Thyroid gland (tissue), 4 donors: ENCODE results near the gene TTC1.
"Not testable (repeated sequence)": the region's sequence is repeated elsewhere in the genome, so short reads cannot be mapped to it uniquely, and the experiment has no call there.

Experiments used
- CTCF ChIP-seq, 6 experiments: fragments of 200-600 bp in 3 of 6; fragments of 450-650 bp in 3 of 6; sonication (generic) in 3 of 6; IDR thresholded peaks; one replicate each; pipeline ENCODE4 v1.5.1; 2016 to 2019; ENCODE audit warnings: antibody characterized with exemption in 6 of 6, mild to moderate bottlenecking in 2 of 6, inconsistent platforms in 1 of 6, moderate library complexity in 1 of 6
- POLR2A ChIP-seq, 2 donors: fragments of 450-650 bp; IDR thresholded peaks; one replicate each; pipeline ENCODE4 v1.6.1; 2017; ENCODE audit warnings: antibody characterized with exemption in 2 of 2, mild to moderate bottlenecking in 2 of 2, moderate library complexity in 1 of 2

GRCh38 chr5:160008529-160008876, 436 bp upstream of the TTC1 start:
- TF ChIP-seq CTCF, POLR2A (IDR thresholded peaks at IDR 0.05): not testable (repeated sequence)
